Measurements from ENCODE around the gene RARB. TPM values are rescaled to one million over a fixed set of nuclear protein-coding genes. Genes with fewer than 3 reads are reported as not detected.

The RARB gene
- total RNA-seq, 2 experiments from 2014 or later, result not detected

- ChIA-PET POLR2A (no interaction called here), CTCF (interaction anchor here (1.0 kb wide), 1 partner anchor 19 kb away, joined by 3 read pairs; no protein-coding TSS in a partner anchor)
- Mint-ChIP-seq H3K4me1 (peaks cover 3% of the 10 kb centered on the region), H3K27me3 (no peaks in the 10 kb centered on the region), H3K36me3 (ENCODE audit: low read depth) (peaks cover 44% of the 10 kb centered on the region), H3K4me3 (no peak overlapping the region), H3K27ac (no peak overlapping the region), H3K9me3 (no peaks in the 10 kb centered on the region)
- no peak for DNase-seq
These were observed 207.0 kb downstream of the RARB start for GRCh38 chr3:25635038-25635437.

Other genes with a start within 250 kb of the RARB start
- 100 to 1,000 TPM; 114 TPM for gene TOP2B, start 236.6 kb downstream of the RARB start, total RNA-seq